Astrocyte (in vitro differentiated cells and primary cell): ENCODE data around the gene MYOG. TPM values are rescaled to one million over a fixed set of nuclear protein-coding genes. Genes with fewer than 3 reads are reported as not detected.

Experiments
- DNase-seq: peaks from one replicate; pipeline ENCODE4 v3.0.0-alpha.2; 2010; ENCODE audit warnings: low read depth
- FAIRE-seq: peaks from 2 replicates; lab custom pipeline; 2011; peaks lifted over from hg19 to GRCh38; lab: Jason Lieb, UNC
- H2AFZ ChIP-seq: 2 replicates; pipeline ENCODE4 v1.6.0; 2012; ENCODE audit warnings: low read depth, low read length, inconsistent platforms
- H3K27ac ChIP-seq: 2 replicates; pipeline ENCODE4 v1.5.1; 2011; ENCODE audit warnings: low read depth, low read length, inconsistent platforms
- H3K27me3 ChIP-seq: 2 replicates; pipeline ENCODE4 v1.6.0; 2011; ENCODE audit warnings: low read length, inconsistent platforms; ENCODE audit not compliant: insufficient read depth
- H3K36me3 ChIP-seq: 2 replicates; pipeline ENCODE4 v1.5.1; 2011; ENCODE audit warnings: low read length, inconsistent platforms; ENCODE audit not compliant: insufficient read depth
- H3K4me1 ChIP-seq: 2 replicates; pipeline ENCODE4 v1.5.1; 2011; ENCODE audit warnings: low read length, inconsistent platforms; ENCODE audit not compliant: insufficient read depth
- H3K4me2 ChIP-seq: 2 replicates; pipeline ENCODE4 v1.6.0; 2012; ENCODE audit warnings: low read length, inconsistent platforms
- H3K4me3 ChIP-seq: 2 replicates; pipeline ENCODE4 v1.5.1; 2011; ENCODE audit warnings: low read depth, mild to moderate bottlenecking, low read length, inconsistent platforms; ENCODE audit not compliant: insufficient read depth
- H3K79me2 ChIP-seq: 2 replicates; pipeline ENCODE4 v1.6.0; 2012; ENCODE audit warnings: mild to moderate bottlenecking, low read length, inconsistent platforms; ENCODE audit not compliant: insufficient read depth
- H3K9ac ChIP-seq: 2 replicates; pipeline ENCODE4 v1.6.0; 2012; ENCODE audit warnings: mild to moderate bottlenecking, low read length, inconsistent platforms
- H3K9me3 ChIP-seq: 2 replicates; pipeline ENCODE4 v1.5.1; 2012; ENCODE audit warnings: low read depth, mild to moderate bottlenecking, low read length, inconsistent platforms; ENCODE audit not compliant: insufficient read depth
- H4K20me1 ChIP-seq: 2 replicates; pipeline ENCODE4 v1.6.0; 2012; ENCODE audit warnings: low read length, inconsistent platforms; ENCODE audit not compliant: insufficient read depth
- H3K27ac Mint-ChIP-seq: one replicate; pipeline ENCODE4 v1.8.0; 2021; ENCODE audit warnings: mild to moderate bottlenecking, mixed read lengths; ENCODE audit not compliant: unreplicated experiment
- H3K27me3 Mint-ChIP-seq: one replicate; pipeline ENCODE4 v1.8.0; 2021; ENCODE audit warnings: low read depth, mixed read lengths; ENCODE audit not compliant: unreplicated experiment
- H3K36me3 Mint-ChIP-seq: one replicate; pipeline ENCODE4 v1.8.0; 2021; ENCODE audit warnings: low read depth, mixed read lengths; ENCODE audit not compliant: unreplicated experiment
- H3K4me1 Mint-ChIP-seq: one replicate; pipeline ENCODE4 v1.8.0; 2021; ENCODE audit warnings: low read depth, mixed read lengths; ENCODE audit not compliant: unreplicated experiment
- H3K4me3 Mint-ChIP-seq: one replicate; pipeline ENCODE4 v1.8.0; 2021; ENCODE audit warnings: mild to moderate bottlenecking, moderate library complexity, mixed read lengths; ENCODE audit not compliant: unreplicated experiment
- H3K9me3 Mint-ChIP-seq: one replicate; pipeline ENCODE4 v1.8.0; 2021; ENCODE audit warnings: mild to moderate bottlenecking, mixed read lengths; ENCODE audit not compliant: unreplicated experiment
- EZH2 ChIP-seq: IDR thresholded peaks from 2 replicates; pipeline ENCODE4 v1.6.1; 2012; ENCODE audit warnings: mild to moderate bottlenecking, low read length, inconsistent platforms; ENCODE audit not compliant: insufficient read depth
- total RNA-seq: library from RNA; stranded (reverse); gene quantifications from 2 replicates; pipeline ENCODE4 v1.2.1, GENCODE V29; 2021
- TF ChIP-seq, protein P1 (sequence below): IDR thresholded peaks from 2 replicates; pipeline ENCODE4 v1.5.1; 2011; ENCODE audit warnings: low read depth, mild to moderate bottlenecking, inconsistent platforms, low read length, moderate library complexity; ENCODE audit not compliant: insufficient read depth

The MYOG gene
- total RNA-seq, 1 donor from 2014 or later = not detected

DNA sequence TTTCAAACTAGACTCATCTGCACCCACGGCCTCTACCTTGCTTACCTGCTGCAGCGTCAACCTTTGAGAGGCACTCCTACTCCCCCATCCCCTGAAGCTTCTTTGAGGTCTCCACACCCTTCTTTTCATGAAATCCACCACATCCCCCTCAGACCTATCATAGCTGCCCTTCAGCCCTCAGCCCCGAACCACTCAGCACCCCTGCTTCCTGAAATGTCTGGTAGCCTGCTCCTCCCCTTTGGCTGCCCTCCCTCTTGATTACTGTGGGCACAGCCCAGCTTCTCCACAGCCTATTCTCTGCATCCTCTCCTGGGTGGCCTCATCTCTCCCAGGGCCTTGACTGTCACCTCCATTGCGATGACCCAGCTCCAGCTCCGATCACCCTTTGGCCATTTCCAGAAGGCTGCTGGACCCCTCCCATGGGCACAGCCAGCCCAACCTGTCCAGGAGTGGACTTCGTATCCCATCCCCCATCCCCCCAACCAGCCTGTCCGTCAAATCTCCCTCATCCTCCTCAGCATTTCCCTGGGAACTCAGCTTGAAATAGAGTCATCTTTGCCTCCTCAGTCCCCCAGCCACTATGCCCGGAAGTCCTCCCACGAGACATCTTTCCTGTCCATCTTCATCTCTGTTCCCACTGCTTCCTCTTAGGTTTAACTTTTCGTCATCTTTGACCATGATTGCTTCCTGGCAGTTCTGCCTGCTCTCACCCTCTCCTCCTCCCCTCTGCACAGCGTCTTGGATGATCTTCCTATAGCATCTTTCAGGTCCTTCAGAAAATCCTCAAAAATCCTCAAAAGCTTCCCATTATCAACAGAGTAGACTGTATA is 35.6 kb upstream of the MYOG start:
- no peak overlapping the region for H3K4me3 Mint-ChIP-seq
- no peak overlapping the region for H3K27ac ChIP-seq
- DNase-seq (no peak), FAIRE-seq (no peak)
- no peak overlapping the region for H2AFZ ChIP-seq
- no peak for TF ChIP-seq EZH2
- TF ChIP-seq, protein P1, sequence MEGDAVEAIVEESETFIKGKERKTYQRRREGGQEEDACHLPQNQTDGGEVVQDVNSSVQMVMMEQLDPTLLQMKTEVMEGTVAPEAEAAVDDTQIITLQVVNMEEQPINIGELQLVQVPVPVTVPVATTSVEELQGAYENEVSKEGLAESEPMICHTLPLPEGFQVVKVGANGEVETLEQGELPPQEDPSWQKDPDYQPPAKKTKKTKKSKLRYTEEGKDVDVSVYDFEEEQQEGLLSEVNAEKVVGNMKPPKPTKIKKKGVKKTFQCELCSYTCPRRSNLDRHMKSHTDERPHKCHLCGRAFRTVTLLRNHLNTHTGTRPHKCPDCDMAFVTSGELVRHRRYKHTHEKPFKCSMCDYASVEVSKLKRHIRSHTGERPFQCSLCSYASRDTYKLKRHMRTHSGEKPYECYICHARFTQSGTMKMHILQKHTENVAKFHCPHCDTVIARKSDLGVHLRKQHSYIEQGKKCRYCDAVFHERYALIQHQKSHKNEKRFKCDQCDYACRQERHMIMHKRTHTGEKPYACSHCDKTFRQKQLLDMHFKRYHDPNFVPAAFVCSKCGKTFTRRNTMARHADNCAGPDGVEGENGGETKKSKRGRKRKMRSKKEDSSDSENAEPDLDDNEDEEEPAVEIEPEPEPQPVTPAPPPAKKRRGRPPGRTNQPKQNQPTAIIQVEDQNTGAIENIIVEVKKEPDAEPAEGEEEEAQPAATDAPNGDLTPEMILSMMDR = no peak
- H3K36me3 ChIP-seq = no peaks in the 10 kb centered on the region
- no peak overlapping the region for H3K4me2 ChIP-seq
- H3K9me3 Mint-ChIP-seq = peaks cover 1% of the 10 kb centered on the region
- no peaks in the 10 kb centered on the region for H3K36me3 Mint-ChIP-seq
- no peaks in the 10 kb centered on the region for H3K79me2 ChIP-seq
- no peaks in the 10 kb centered on the region for H3K9me3 ChIP-seq
- H3K4me1 Mint-ChIP-seq = peaks cover 6% of the 10 kb centered on the region
- H3K27me3 Mint-ChIP-seq = peaks cover 95% of the 10 kb centered on the region
- no peaks in the 10 kb centered on the region for H4K20me1 ChIP-seq
- peaks cover 29% of the 10 kb centered on the region for H3K27me3 ChIP-seq
- H3K4me1 ChIP-seq = no peaks in the 10 kb centered on the region
- no peak overlapping the region for H3K27ac Mint-ChIP-seq
- H3K4me3 ChIP-seq = no peak overlapping the region
- H3K9ac ChIP-seq = no peak overlapping the region

DNA sequence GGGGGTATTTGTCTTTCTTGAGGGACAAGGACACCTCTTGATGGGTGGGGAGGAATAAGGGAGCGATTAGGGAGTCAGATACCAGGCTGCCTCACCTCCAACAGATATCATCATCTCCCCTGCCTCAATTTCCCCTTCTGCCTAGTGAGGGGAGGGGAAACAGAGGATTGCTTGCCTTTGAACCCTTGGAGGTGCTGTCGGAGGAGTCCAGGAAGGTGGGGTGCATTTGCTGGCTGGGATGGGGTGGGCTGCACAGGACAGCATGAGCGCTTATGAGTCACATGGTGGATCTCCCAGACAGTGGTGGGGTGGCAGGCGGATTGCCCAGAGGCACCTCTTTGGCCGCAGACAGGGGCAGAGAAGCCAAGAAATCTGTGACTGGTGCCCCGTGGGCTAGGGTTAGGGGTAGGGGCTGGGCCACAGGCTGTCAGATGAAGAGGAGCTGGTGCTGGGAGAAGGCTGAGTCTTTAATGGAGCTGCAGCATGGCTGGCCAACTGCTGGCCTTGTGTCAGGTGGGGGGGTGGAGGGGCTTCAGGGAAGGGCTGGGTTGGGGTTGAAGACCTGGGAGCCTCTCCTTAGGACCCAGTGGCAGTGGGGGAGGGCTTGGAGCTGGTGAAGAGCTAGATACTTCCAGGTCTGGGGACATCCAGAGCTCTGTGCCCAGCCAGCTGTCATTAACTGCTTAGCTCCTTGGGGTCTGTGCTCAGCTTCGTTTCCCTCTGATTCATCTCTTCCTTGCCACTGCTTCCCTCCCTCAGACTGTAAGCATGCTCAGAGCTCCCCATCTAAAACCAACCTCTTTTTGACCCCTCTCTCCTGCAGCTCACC is 34.7 kb upstream of the MYOG start:
- Histone ChIP-seq H3K4me3 (no peak overlapping the region), H3K27ac (no peak overlapping the region), H3K9me3 (no peaks in the 10 kb centered on the region), H3K79me2 (no peaks in the 10 kb centered on the region), H2AFZ (no peak overlapping the region), H3K4me1 (no peaks in the 10 kb centered on the region), H3K4me2 (no peak overlapping the region), H4K20me1 (no peaks in the 10 kb centered on the region), H3K36me3 (no peaks in the 10 kb centered on the region), H3K27me3 (peaks cover 35% of the 10 kb centered on the region), H3K9ac (no peak overlapping the region)
- no peak for DNase-seq
- H3K4me1 Mint-ChIP-seq = peaks cover 3% of the 10 kb centered on the region
- FAIRE-seq = no peak
- TF ChIP-seq EZH2 = no peak
- TF ChIP-seq, protein P1 = no peak
- H3K9me3 Mint-ChIP-seq = peaks cover 1% of the 10 kb centered on the region
- no peaks in the 10 kb centered on the region for H3K36me3 Mint-ChIP-seq
- no peak overlapping the region for H3K4me3 Mint-ChIP-seq
- H3K27ac Mint-ChIP-seq = no peak overlapping the region
- H3K27me3 Mint-ChIP-seq = peaks cover 95% of the 10 kb centered on the region
